KMS-11 (cell line): ENCODE results near the gene TCF7L2.

Experiments used
- H2AFZ ChIP-seq: fragments of 200-600 bp; sonication (generic); 2 replicates; pipeline ENCODE4 v1.6.1; 2016; ENCODE audit warnings: antibody characterized with exemption, mixed run types, low read depth
- H3K27ac ChIP-seq: fragments of 200-600 bp; sonication (generic); 2 replicates; pipeline ENCODE4 v1.6.1; 2016; ENCODE audit warnings: mild to moderate bottlenecking, mixed run types
- H3K27me3 ChIP-seq: fragments of 200-600 bp; sonication (generic); 2 replicates; pipeline ENCODE4 v1.6.1; 2017; ENCODE audit warnings: mild to moderate bottlenecking, low read depth, mixed run types, moderate library complexity; ENCODE audit not compliant: insufficient read depth
- H3K36me3 ChIP-seq: fragments of 200-600 bp; sonication (generic); 2 replicates; pipeline ENCODE4 v1.6.1; 2017; ENCODE audit warnings: mild to moderate bottlenecking, mixed run types; ENCODE audit not compliant: insufficient read depth
- H3K4me1 ChIP-seq: fragments of 200-600 bp; sonication (generic); 2 replicates; pipeline ENCODE4 v1.6.1; 2016; ENCODE audit warnings: mild to moderate bottlenecking, low read depth, mixed run types; ENCODE audit not compliant: poor library complexity, severe bottlenecking
- H3K4me2 ChIP-seq: fragments of 200-600 bp; sonication (generic); 2 replicates; pipeline ENCODE4 v1.7.0; 2016; ENCODE audit warnings: mild to moderate bottlenecking, mixed run types
- H3K4me3 ChIP-seq: fragments of 200-600 bp; sonication (generic); IDR thresholded peaks from 2 replicates; pipeline ENCODE4 v1.6.1; 2017; ENCODE audit warnings: low read depth, low read length, mixed read lengths; ENCODE audit not compliant: insufficient read depth
- H3K79me2 ChIP-seq: fragments of 200-600 bp; sonication (generic); 2 replicates; pipeline ENCODE4 v1.6.1; 2016; ENCODE audit warnings: low read depth, mixed run types; ENCODE audit not compliant: insufficient read depth
- H3K9ac ChIP-seq: fragments of 200-600 bp; sonication (generic); 2 replicates; pipeline ENCODE4 v1.6.1; 2016; ENCODE audit warnings: mild to moderate bottlenecking, mixed run types
- H4K20me1 ChIP-seq: fragments of 200-600 bp; sonication (generic); 2 replicates; pipeline ENCODE4 v1.6.1; 2016; ENCODE audit warnings: mild to moderate bottlenecking, mixed run types; ENCODE audit not compliant: insufficient read depth
- CTCF ChIP-seq: fragments of 200-600 bp; sonication (generic); conservative IDR thresholded peaks from 2 replicates; pipeline ENCODE4 v1.6.1; 2017; ENCODE audit warnings: low read depth, mild to moderate bottlenecking, antibody characterized with exemption, low read length, moderate library complexity, mixed read lengths

TCF7L2 gene

GRCh38 chr10:113041324-113041723 lies 91.3 kb downstream of the TCF7L2 start:
- Histone ChIP-seq H3K4me3 (no peak overlapping the region), H3K79me2 (no peaks in the 10 kb centered on the region), H3K4me1 (no peaks in the 10 kb centered on the region), H4K20me1 (no peaks in the 10 kb centered on the region), H3K27ac (no peak overlapping the region), H3K27me3 (no peaks in the 10 kb centered on the region), H2AFZ (no peak overlapping the region), H3K9ac (no peak overlapping the region), H3K36me3 (no peaks in the 10 kb centered on the region), H3K4me2 (no peak overlapping the region)
- TF ChIP-seq CTCF = no peak

GRCh38 chr10:113041841-113042750 lies 92.0 kb downstream of the TCF7L2 start:
- H3K4me2 ChIP-seq = no peak overlapping the region
- H3K79me2 ChIP-seq = no peaks in the 10 kb centered on the region
- no peaks in the 10 kb centered on the region for H3K36me3 ChIP-seq
- H3K27ac ChIP-seq = no peak overlapping the region
- no peak overlapping the region for H2AFZ ChIP-seq
- no peak overlapping the region for H3K4me3 ChIP-seq
- no peaks in the 10 kb centered on the region for H3K27me3 ChIP-seq
- H4K20me1 ChIP-seq = no peaks in the 10 kb centered on the region
- no peak overlapping the region for H3K9ac ChIP-seq
- H3K4me1 ChIP-seq = no peaks in the 10 kb centered on the region
- no peak for TF ChIP-seq CTCF

GRCh38 chr10:113042868-113043267 lies 92.8 kb downstream of the TCF7L2 start:
- H4K20me1 ChIP-seq = no peaks in the 10 kb centered on the region

GRCh38 chr10:113044016-113044755 lies 94.1 kb downstream of the TCF7L2 start:
- H3K79me2 ChIP-seq = no peaks in the 10 kb centered on the region
- H3K36me3 ChIP-seq = no peaks in the 10 kb centered on the region
- TF ChIP-seq CTCF = no peak
- no peak overlapping the region for H3K27ac ChIP-seq
- no peak overlapping the region for H3K9ac ChIP-seq
- no peaks in the 10 kb centered on the region for H3K4me1 ChIP-seq
- no peaks in the 10 kb centered on the region for H4K20me1 ChIP-seq
- H3K27me3 ChIP-seq = no peaks in the 10 kb centered on the region
- no peak overlapping the region for H3K4me3 ChIP-seq
- H3K4me2 ChIP-seq = no peak overlapping the region
- no peak overlapping the region for H2AFZ ChIP-seq

More at GRCh38 chr10:113042868-113043267, 92.8 kb downstream of the TCF7L2 start:
- Histone ChIP-seq H3K4me1 (no peaks in the 10 kb centered on the region), H3K27ac (no peak overlapping the region), H3K9ac (no peak overlapping the region), H3K27me3 (no peaks in the 10 kb centered on the region), H2AFZ (no peak overlapping the region), H3K4me3 (no peak overlapping the region), H3K36me3 (no peaks in the 10 kb centered on the region), H3K79me2 (no peaks in the 10 kb centered on the region), H3K4me2 (no peak overlapping the region)
- no peak for TF ChIP-seq CTCF
